SK-N-MC (cell line): ENCODE measurements around the gene MRPL23.

Source experiments
- DNase-seq: peaks from one replicate; pipeline ENCODE4 v3.0.0-alpha.2; 2011; ENCODE audit warnings: low read depth, low spot score
- H3K27ac ChIP-seq: fragments of 200-600 bp; sonication (generic); 2 replicates; pipeline ENCODE4 v1.5.1; 2016; ENCODE audit warnings: mixed run types
- H3K36me3 ChIP-seq: fragments of 200-600 bp; sonication (generic); 2 replicates; pipeline ENCODE4 v1.6.1; 2017; ENCODE audit warnings: antibody characterized with exemption, low read length, mixed read lengths; ENCODE audit not compliant: insufficient read depth
- H3K4me3 ChIP-seq: fragments of 200-600 bp; sonication (generic); 2 replicates; pipeline ENCODE4 v1.5.1; 2016
- H3K9ac ChIP-seq: fragments of 200-600 bp; sonication (generic); 2 replicates; pipeline ENCODE4 v1.8.0; 2017; ENCODE audit warnings: mixed run types, mixed read lengths; ENCODE audit not compliant: insufficient read length
- H3K9me3 ChIP-seq: fragments of 200-600 bp; sonication (generic); 2 replicates; pipeline ENCODE4 v1.6.1; 2017; ENCODE audit warnings: low read depth, mild to moderate bottlenecking, antibody characterized with exemption, low read length, moderate library complexity, mixed read lengths
- EZH2 ChIP-seq: fragments of 200-600 bp; sonication (generic); IDR thresholded peaks from one replicate; pipeline ENCODE4 v1.6.1; 2017; ENCODE audit warnings: antibody characterized with exemption
- FOXP2 ChIP-seq: optimal IDR thresholded peaks from 2 replicates; pipeline ENCODE3; 2011; ENCODE audit warnings: mild to moderate bottlenecking, moderate library complexity; ENCODE audit not compliant: insufficient read depth; ENCODE audit errors: extremely low read length, control extremely low read depth
- POLR2AphosphoS5 ChIP-seq: IDR thresholded peaks from 2 replicates; pipeline ENCODE4 v1.6.1; 2012; ENCODE audit warnings: mild to moderate bottlenecking, low read depth, low read length, borderline replicate concordance

Gene MRPL23

DNA sequence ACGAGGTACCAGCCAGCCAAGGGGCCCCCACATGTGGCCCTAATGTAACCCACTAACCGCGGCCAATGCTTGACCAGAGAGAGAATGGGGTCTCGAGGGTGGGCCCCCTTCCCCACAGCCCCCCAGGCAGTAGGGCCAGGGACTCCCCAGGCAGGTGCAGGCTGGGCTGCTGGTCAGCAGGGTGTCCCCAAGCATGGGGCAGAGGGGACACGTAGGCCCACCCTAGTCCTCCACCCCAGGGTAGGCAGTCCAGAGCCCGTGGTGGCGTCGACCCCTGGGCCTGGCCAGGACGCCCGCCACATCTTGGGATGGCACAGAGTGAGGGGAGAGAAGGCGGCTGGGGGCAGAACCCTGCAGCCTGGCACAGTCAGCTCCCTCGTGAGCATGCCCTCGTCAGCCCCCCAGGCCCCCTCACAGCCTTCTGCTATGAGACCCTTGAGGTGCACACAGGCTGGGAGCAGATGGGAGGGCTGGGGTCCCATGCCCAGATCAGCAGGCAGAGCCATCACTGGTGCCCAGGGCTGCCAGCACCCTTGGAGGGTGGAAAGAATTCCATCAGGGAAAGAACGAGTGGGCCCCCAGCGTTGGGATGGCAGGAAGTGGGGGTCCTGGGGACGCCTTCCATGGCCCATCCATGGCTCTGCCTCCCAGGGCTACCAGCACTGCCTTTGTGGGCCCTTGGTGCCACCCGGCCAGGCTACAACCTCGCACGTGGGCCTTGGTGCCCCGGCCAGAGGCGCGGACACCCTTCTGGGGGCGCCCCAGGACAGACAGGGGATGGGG lies 21.6 kb upstream of the MRPL23 start:
- no peaks in the 10 kb centered on the region for H3K9me3 ChIP-seq
- no peaks in the 10 kb centered on the region for H3K36me3 ChIP-seq
- no peak for DNase-seq
- TF ChIP-seq FOXP2 (no peak), POLR2AphosphoS5 (no peak), EZH2 (no peak)
- H3K9ac ChIP-seq: no peak overlapping the region
- H3K4me3 ChIP-seq: no peak overlapping the region
- no peak overlapping the region for H3K27ac ChIP-seq

- Histone ChIP-seq H3K4me3 (no peak overlapping the region), H3K9me3 (no peaks in the 10 kb centered on the region), H3K36me3 (no peaks in the 10 kb centered on the region), H3K9ac (no peak overlapping the region), H3K27ac (no peak overlapping the region)
- TF ChIP-seq POLR2AphosphoS5: no peak
- TF ChIP-seq FOXP2: no peak
- no peak for TF ChIP-seq EZH2
- DNase-seq: no peak
Measured at GRCh38 chr11:1926156-1927025, 20.7 kb upstream of the MRPL23 start.

GRCh38 chr11:1927026-1927847 lies 19.9 kb upstream of the MRPL23 start:
- Histone ChIP-seq H3K9me3 (no peaks in the 10 kb centered on the region), H3K9ac (no peak overlapping the region), H3K4me3 (no peak overlapping the region), H3K27ac (no peak overlapping the region), H3K36me3 (no peaks in the 10 kb centered on the region)
- no peak for DNase-seq
- no peak for TF ChIP-seq EZH2
- no peak for TF ChIP-seq FOXP2
- TF ChIP-seq POLR2AphosphoS5: no peak

DNA sequence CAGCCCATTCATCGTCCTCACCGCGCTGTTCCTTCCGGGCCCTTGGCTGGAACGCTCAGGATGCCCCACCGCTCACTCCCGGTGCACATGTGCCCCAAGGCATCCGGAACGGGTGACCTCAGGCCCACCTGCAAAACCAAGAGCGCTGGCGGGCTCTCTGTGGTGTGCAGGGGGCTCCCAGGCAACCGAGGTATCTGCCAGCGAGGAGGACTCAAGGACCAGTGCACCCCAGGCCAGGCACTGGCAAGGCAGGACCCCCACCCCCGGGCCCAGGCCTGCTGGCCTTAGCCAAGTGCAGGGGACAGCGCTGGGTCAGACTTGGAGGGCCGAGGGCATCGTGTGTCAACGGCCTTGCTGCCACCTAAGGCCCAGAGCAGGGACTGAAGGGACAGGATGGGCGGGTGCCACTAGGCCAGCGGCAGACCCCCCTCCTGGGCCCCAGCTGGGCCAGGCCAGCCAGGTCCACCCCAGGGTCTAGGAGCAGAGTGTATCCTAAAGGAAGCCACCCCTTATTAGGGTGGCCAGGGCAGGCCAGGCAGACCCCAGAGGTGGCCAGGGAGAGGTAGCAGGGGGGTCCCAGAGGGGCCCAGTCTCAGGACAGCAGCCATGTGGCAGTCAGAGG lies 19.2 kb upstream of the MRPL23 start:
- no peak overlapping the region for H3K4me3 ChIP-seq
- DNase-seq: no peak
- TF ChIP-seq FOXP2: no peak
- TF ChIP-seq EZH2: no peak
- TF ChIP-seq POLR2AphosphoS5: no peak
- no peak overlapping the region for H3K9ac ChIP-seq
- no peak overlapping the region for H3K27ac ChIP-seq
- no peaks in the 10 kb centered on the region for H3K36me3 ChIP-seq
- no peaks in the 10 kb centered on the region for H3K9me3 ChIP-seq

DNA sequence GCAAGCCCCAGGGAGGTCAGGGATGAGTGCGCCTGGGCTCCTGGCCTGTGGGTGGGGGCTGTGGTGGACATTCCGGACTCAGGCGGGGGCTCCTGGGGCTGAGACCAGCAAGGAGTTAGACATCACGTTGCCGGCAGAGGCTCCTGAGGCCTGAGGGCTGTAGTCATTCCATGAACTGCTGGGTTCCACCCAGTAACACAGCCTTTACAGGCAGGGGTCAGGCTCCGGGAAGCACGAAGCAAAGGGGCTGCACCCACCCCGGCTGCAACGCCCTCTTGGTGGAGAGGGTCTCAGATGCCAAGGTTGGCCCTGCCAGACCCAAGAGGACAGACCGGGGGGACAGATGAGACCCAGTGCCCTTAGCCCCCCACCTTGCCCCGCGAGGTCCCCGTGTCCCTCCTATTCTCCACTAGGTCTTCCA lies 18.7 kb upstream of the MRPL23 start:
- H3K36me3 ChIP-seq: no peaks in the 10 kb centered on the region
- TF ChIP-seq FOXP2 (no peak), EZH2 (no peak), POLR2AphosphoS5 (no peak)
- H3K27ac ChIP-seq: no peak overlapping the region
- no peak overlapping the region for H3K9ac ChIP-seq
- no peak for DNase-seq
- H3K9me3 ChIP-seq: no peaks in the 10 kb centered on the region
- no peak overlapping the region for H3K4me3 ChIP-seq

DNA sequence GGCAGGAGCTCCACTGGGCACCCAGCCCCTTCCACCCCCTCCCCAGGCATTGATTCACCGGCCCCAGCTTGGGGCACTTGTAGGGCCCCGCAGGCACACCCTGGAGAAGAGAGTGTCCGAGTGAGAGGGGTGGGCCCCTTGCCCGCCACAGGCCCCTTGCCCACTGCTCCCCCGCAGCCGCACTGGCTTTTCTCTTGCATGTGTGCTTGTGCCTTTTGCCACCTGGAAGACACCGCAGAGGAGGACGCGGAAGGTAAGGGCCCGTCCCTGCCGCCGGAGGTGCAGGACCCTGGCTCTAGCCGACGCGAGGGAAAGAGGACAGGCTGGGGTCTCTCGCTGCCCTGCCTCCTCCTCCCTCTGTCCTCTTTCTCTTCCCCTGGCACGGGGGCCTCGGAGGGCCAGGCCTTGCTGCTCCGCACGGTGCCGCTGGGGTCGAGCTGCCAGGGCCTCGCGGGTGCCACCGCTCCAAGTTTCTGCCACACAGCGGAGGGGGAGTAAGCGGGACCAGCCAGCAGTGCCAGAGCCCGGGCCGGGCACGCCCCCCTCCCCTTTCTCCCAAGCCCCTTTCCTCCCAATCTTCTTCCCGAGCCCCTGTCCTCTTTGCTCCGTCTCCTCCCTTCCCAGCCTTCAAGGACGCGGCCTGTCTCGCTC lies 18.1 kb upstream of the MRPL23 start:
- TF ChIP-seq FOXP2 (no peak), POLR2AphosphoS5 (no peak), EZH2 (no peak)
- Histone ChIP-seq H3K4me3 (no peak overlapping the region), H3K27ac (no peak overlapping the region), H3K36me3 (no peaks in the 10 kb centered on the region), H3K9me3 (no peaks in the 10 kb centered on the region), H3K9ac (no peak overlapping the region)
- DNase-seq: no peak

GRCh38 chr11:1929621-1930461 lies 17.3 kb upstream of the MRPL23 start:
- Histone ChIP-seq H3K36me3 (no peaks in the 10 kb centered on the region), H3K4me3 (no peak overlapping the region), H3K9ac (no peak overlapping the region), H3K27ac (no peak overlapping the region), H3K9me3 (no peaks in the 10 kb centered on the region)
- DNase-seq: no peak
- TF ChIP-seq POLR2AphosphoS5 (no peak), EZH2 (no peak), FOXP2 (no peak)
